CD4-positive, alpha-beta T cell treated with Interleukin-12 subunit alpha and Interleukin-12 subunit beta, for 1 hour (primary cell): ENCODE results near the gene RAB34.
"Not testable (repeated sequence)": the region's sequence is repeated elsewhere in the genome, so short reads cannot be mapped to it uniquely, and the experiment has no call there.

ENCODE experiments used
- DNase-seq: peaks from one replicate; pipeline ENCODE4 v3.0.0-alpha.2; 2020

RAB34 gene

DNA sequence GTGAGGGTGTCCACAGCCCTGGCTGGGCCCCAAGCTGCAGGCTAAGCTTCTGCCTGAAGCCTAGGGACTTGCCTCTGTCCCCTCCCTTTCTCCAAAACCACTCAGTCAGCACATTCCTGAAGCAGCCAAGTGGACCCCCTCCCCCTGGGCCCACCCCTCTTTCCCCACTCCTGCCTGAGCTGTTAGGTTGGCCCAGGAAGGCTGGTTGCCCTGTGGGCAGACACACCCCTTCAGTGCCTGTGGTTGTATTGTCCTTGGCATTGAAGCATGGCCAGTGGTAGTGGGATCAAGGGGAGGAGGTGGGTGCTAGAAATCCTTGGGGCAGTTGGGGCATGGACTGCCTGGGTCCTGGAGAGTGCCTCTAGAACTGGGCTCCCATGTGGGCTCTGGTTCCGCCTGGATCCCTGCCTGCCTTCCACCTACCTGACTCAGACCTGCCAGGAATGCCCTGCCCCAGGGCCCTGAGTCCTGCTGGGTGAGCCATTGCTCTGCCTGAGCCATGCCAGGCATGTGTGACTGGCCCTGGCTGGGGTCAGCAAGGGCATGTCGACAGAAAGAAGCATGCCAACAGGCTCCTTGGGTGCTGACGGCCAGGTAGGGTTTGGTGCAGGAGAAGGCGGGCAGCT lies 28.2 kb upstream of the RAB34 start:
- DNase-seq: no peak

DNA sequence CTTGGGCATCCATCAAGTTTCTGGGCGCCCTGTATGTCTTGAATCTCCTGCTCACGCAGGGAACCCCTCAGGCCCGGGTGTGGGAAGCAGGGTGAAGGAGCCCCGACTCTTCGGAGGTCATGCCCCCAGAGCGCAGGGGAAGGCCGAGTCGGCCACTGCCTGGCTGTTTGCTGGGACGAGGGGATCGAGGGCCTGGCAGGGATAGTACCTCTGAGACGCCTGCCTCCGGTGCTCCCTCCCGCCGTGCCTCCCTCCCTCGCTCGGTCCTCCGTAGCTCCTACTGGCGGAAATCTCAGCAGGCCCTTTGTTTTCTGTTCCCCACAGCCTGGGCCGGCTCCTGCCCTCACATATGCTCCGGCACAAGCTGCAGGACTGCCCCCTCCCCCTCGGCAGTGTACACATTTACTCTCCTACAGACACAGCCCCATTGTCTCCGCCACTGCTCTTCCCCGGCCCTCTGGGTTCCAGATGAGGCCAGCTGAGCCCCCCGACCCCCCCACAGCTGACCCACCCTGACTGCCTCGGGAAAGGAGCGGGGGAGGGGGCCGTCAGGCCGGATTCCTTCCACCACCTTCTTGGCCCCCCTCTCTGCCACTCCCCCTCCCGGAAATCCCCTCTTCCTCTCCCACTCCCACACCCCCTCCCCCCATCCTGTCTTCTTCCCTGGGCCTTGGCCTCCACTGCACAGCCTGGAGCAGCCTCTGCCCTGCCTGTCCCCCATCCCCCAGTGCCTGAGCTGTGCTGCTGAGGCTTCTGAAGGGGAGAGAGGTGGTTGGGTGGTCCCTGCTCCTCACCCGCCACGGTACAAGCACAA lies 27.5 kb upstream of the RAB34 start:
- DNase-seq: peak; percentile 42

DNA sequence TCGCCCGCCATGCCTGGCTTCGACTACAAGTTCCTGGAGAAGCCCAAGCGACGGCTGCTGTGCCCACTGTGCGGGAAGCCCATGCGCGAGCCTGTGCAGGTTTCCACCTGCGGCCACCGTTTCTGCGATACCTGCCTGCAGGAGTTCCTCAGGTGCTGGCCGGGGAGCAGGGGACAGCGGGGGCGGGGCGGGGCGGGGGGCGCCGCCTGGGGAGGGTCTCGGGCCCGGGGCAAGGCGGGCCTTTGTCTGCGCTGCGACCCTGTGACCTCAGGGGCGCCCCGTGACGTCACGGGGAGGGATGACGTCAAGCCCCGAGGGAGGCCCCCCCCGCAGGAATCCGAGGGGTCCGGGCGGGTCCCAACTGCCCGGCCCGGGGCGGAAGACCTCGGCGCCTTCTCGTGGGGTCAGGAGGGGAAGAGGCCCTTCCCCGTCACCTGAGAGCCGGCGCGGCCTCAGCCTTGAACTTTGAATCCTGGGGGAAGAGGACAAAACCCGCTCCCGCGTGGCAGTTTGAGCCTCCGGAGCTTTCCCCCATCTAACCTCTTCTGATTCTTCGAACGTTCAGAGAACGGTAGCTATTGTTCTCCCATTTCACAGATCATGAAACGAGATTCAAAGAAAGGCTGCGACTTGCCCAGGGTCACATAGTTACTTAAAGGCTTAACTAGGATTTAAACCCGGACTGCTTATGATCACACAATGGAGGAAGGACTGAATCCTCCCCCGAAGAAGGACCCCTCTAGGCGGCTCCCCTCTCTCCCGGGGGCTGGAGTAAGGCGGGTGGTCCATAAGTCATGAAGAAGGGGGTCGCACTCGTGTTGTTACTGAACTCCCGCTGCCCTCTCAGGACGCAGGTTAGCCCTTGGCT lies 26.7 kb upstream of the RAB34 start:
- peak; percentile 78 for DNase-seq

DNA sequence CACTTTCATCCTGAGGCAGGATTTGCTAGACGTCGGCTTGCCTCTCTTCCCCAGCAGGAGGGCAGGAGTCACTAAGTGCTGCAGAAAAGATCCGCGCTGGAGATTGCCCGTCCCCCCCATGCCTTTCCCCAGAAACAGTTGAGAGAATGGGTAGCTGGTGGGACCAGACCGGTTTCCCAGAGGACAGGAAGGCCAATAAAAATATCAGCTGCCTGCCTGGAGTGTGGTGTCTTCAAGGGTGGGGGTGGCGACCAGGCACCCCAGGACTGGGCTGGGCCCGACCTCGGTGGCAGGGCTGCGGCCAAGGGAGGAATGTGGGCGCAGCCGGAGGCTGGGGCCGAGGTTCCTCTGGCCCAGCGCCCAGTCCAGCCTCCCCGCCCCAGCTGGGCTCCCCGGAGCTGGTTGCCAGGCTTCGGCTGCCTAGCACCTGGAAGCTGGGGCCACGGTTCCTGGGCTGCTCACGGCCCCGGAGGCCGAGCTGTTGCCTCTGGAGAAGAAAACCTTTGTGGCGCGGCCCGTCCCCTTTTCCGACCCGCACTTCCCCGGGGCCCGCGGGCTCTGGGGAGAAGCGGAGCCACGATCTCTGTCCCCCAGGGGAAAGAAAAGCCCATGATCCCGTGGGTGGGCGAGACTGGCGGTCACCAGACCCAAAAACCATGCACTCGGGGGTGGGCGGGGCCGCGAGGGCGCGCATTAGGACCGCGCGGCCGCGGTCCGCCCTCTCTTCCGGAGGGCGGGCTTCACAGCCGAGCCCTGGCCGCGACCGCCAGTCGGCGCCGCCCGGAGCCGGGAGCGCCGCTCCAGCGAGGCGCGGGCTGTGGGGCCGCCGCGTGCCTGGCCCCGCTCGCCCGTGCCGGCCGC lies 25.8 kb upstream of the RAB34 start, which contains the start of gene TRAF4:
TSS of gene TRAF4 (plus strand) at position 769 of the 861 bp plus-strand sequence. CDS start 102 bp downstream, outside the sequence.
- DNase-seq: peak; percentile 82

- DNase-seq: no peak
Observed at GRCh38 chr17:28741358-28742349, 24.0 kb upstream of the RAB34 start.

DNA sequence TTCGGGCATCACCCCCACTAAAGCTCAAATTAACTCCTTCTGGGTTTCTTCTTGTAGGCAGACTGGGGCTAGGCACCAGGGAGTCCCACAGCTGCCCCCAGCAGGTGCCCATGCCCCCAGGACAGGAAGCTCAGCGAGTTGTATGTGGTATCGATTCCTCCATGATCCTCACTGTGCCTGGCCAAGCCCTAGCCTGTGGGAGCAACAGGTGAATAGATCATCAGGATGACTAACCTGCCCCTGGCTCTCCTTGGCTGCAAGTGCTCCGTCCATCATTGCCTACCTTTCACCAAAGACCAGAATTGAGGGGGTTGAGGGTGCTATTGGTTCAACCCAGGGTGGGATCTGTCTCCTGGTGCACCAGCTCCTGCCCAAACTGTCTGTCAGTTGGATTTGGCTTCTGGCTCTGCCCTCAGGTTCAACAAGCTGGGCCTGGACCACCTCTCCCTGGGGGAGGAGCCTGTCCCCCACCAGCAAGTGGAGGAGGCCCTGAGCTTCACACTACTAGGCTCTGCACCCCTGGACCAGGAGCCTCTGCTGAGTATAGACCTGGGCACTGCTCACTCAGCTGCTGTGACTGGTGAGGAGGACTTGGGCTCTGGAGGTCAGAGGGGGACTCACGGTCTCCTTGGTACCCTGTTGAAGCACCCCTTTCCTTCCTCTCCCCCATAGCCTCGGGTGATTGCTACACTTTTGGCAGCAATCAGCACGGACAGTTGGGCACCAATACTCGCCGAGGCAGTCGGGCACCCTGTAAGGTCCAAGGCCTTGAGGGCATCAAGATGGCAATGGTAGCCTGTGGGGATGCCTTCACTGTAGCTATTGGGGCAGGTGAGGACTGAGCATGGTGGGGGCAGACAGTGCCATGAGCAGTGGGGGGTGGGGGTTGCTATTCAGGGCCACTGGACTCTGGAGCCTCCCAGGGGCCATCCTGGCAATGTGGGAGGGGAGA lies 23.0 kb upstream of the RAB34 start:
- no peak for DNase-seq

GRCh38 chr17:28738680-28739384 lies 21.2 kb upstream of the RAB34 start:
- DNase-seq: peak; percentile 70

GRCh38 chr17:28737770-28738679 lies 20.4 kb upstream of the RAB34 start:
- DNase-seq: no peak

DNA sequence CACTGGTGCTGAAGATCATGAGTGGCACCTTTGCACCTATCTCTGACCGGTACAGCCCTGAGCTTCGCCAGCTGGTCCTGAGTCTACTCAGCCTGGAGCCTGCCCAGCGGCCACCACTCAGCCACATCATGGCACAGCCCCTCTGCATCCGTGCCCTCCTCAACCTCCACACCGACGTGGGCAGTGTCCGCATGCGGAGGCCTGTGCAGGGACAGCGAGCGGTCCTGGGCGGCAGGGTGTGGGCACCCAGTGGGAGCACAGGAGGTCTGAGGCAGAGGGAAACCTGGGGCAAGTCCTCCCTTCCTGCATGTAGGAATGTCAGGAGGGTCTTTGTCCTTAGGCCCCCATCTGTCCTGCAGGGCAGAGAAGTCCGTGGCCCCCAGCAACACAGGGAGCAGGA lies 19.6 kb upstream of the RAB34 start:
- DNase-seq: no peak

DNA sequence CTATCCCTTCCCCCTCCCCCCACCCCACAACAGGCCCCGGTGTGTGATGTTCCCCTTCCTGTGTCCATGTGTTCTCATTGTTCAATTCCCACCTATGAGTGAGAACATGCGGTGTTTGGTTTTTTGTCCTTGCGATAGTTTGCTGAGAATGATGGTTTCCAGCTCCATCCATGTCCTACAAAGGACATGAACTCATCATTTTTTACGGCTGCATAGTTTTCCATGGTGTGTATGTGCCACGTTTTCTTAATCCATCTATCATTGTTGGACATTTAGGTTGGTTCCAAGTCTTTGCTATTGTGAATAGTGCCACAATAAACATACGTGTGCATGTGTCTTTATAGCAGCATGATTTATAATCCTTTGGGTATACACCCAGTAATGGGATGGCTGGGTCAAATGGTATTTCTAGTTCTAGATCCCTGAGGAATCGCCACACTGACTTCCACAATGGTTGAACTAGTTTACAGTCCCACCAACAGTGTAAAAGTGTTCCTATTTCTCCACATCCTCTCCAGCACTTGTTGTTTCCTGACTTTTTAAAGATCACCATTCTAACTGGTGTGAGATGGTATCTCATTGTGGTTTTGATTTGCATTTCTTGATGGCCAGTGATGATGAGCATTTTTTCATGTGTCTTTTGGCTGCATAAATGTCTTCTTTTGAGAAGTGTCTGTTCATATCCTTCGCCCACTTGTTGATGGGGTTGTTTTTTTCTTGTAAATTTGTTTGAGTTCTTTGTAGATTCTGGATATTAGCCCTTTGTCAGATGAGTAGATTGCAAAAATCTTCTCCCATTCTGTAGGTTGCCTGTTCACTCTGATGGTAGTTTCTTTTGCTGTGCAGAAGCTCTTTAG lies 18.5 kb upstream of the RAB34 start:
- not testable (repeated sequence) for DNase-seq

GRCh38 chr17:28735242-28735722 lies 17.6 kb upstream of the RAB34 start:
- no peak for DNase-seq

- DNase-seq: no peak
Observed at GRCh38 chr17:28734712-28735241, 17.1 kb upstream of the RAB34 start.

GRCh38 chr17:28733346-28733745 lies 15.7 kb upstream of the RAB34 start:
- DNase-seq: no peak

- DNase-seq: no peak
Observed at GRCh38 chr17:28729950-28730330, 12.3 kb upstream of the RAB34 start.

- peak; percentile 97 for DNase-seq
Observed at GRCh38 chr17:28728364-28729200, 10.9 kb upstream of the RAB34 start, which contains the start of gene NEK8. TSS of gene NEK8 (plus strand) at chr17:28728788. CDS start at chr17:28728814, 26 bp downstream.
